ENCODE data around the gene KRT8.

- TF ChIP-seq POLR2A (IDR thresholded peaks at IDR 0.05) = no peak
- TF ChIP-seq CTCF (IDR thresholded peaks at IDR 0.05) = no peak
- no peak for TF ChIP-seq POLR2AphosphoS5 (IDR thresholded peaks at IDR 0.05; ENCODE audit: insufficient read depth in 1 of 2, low read depth in 1 of 2)
These were observed 46.2 kb upstream of the KRT8 start for GRCh38 chr12:52951126-52951525.
